ENCODE measurements around the gene OLFML2B.

DNA sequence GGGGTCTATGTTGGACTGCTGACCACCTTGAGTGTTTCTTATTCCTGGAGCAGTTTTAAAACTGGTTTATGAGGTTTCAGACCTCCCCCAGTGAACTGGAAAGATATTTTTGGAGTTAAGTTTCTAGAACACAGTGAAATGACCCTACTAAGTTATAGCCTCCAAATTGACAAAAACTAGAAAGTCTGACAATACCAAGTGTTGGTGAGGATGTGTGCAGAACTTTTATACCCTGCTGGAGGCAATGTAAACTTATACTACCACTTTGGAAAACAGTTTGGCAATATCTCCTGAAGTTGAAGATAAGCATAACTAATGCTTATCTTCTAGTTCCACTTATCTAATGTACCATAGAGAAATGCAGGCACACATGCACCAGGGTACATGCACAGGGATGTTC lies 10.4 kb downstream of the OLFML2B start:
- no peak for TF ChIP-seq YY1 (IDR thresholded peaks at IDR 0.05; ENCODE audit: low read depth)
- TF ChIP-seq, protein P1, sequence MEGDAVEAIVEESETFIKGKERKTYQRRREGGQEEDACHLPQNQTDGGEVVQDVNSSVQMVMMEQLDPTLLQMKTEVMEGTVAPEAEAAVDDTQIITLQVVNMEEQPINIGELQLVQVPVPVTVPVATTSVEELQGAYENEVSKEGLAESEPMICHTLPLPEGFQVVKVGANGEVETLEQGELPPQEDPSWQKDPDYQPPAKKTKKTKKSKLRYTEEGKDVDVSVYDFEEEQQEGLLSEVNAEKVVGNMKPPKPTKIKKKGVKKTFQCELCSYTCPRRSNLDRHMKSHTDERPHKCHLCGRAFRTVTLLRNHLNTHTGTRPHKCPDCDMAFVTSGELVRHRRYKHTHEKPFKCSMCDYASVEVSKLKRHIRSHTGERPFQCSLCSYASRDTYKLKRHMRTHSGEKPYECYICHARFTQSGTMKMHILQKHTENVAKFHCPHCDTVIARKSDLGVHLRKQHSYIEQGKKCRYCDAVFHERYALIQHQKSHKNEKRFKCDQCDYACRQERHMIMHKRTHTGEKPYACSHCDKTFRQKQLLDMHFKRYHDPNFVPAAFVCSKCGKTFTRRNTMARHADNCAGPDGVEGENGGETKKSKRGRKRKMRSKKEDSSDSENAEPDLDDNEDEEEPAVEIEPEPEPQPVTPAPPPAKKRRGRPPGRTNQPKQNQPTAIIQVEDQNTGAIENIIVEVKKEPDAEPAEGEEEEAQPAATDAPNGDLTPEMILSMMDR (IDR thresholded peaks at IDR 0.05), result no peak
- TF ChIP-seq, protein P2, sequence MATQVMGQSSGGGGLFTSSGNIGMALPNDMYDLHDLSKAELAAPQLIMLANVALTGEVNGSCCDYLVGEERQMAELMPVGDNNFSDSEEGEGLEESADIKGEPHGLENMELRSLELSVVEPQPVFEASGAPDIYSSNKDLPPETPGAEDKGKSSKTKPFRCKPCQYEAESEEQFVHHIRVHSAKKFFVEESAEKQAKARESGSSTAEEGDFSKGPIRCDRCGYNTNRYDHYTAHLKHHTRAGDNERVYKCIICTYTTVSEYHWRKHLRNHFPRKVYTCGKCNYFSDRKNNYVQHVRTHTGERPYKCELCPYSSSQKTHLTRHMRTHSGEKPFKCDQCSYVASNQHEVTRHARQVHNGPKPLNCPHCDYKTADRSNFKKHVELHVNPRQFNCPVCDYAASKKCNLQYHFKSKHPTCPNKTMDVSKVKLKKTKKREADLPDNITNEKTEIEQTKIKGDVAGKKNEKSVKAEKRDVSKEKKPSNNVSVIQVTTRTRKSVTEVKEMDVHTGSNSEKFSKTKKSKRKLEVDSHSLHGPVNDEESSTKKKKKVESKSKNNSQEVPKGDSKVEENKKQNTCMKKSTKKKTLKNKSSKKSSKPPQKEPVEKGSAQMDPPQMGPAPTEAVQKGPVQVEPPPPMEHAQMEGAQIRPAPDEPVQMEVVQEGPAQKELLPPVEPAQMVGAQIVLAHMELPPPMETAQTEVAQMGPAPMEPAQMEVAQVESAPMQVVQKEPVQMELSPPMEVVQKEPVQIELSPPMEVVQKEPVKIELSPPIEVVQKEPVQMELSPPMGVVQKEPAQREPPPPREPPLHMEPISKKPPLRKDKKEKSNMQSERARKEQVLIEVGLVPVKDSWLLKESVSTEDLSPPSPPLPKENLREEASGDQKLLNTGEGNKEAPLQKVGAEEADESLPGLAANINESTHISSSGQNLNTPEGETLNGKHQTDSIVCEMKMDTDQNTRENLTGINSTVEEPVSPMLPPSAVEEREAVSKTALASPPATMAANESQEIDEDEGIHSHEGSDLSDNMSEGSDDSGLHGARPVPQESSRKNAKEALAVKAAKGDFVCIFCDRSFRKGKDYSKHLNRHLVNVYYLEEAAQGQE (IDR thresholded peaks at IDR 0.05; ENCODE audit: low read depth, low read length), result no peak
- no peak for TF ChIP-seq POLR2AphosphoS5 (IDR thresholded peaks at IDR 0.05; ENCODE audit: low read depth, low read length)
- TF ChIP-seq, protein P3, sequence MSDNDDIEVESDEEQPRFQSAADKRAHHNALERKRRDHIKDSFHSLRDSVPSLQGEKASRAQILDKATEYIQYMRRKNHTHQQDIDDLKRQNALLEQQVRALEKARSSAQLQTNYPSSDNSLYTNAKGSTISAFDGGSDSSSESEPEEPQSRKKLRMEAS (IDR thresholded peaks at IDR 0.05; ENCODE audit: low read depth), result no peak
- no peak for TF ChIP-seq MEF2A (IDR thresholded peaks at IDR 0.05; ENCODE audit: borderline replicate concordance, low read depth)
- TF ChIP-seq, protein P4, sequence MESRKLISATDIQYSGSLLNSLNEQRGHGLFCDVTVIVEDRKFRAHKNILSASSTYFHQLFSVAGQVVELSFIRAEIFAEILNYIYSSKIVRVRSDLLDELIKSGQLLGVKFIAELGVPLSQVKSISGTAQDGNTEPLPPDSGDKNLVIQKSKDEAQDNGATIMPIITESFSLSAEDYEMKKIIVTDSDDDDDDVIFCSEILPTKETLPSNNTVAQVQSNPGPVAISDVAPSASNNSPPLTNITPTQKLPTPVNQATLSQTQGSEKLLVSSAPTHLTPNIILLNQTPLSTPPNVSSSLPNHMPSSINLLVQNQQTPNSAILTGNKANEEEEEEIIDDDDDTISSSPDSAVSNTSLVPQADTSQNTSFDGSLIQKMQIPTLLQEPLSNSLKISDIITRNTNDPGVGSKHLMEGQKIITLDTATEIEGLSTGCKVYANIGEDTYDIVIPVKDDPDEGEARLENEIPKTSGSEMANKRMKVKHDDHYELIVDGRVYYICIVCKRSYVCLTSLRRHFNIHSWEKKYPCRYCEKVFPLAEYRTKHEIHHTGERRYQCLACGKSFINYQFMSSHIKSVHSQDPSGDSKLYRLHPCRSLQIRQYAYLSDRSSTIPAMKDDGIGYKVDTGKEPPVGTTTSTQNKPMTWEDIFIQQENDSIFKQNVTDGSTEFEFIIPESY (IDR thresholded peaks at IDR 0.05; ENCODE audit: borderline replicate concordance, low read depth), result no peak
- no peak for TF ChIP-seq EP300 (IDR thresholded peaks at IDR 0.05; ENCODE audit: borderline replicate concordance in 1 of 2, low read depth in 1 of 2, low read length in 1 of 2)
- no peak for TF ChIP-seq NFIC (IDR thresholded peaks at IDR 0.05; ENCODE audit: borderline replicate concordance)

All from SK-N-SH (cell line).